ENCODE data around the gene POP4.
A peak's percentile ranks its signal among the peaks of the same experiment; 100 is the strongest.
"Not testable (repeated sequence)": the region's sequence is repeated elsewhere in the genome, so short reads cannot be mapped to it uniquely, and the experiment has no call there.

POP4 gene, protein sequence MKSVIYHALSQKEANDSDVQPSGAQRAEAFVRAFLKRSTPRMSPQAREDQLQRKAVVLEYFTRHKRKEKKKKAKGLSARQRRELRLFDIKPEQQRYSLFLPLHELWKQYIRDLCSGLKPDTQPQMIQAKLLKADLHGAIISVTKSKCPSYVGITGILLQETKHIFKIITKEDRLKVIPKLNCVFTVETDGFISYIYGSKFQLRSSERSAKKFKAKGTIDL

DNA sequence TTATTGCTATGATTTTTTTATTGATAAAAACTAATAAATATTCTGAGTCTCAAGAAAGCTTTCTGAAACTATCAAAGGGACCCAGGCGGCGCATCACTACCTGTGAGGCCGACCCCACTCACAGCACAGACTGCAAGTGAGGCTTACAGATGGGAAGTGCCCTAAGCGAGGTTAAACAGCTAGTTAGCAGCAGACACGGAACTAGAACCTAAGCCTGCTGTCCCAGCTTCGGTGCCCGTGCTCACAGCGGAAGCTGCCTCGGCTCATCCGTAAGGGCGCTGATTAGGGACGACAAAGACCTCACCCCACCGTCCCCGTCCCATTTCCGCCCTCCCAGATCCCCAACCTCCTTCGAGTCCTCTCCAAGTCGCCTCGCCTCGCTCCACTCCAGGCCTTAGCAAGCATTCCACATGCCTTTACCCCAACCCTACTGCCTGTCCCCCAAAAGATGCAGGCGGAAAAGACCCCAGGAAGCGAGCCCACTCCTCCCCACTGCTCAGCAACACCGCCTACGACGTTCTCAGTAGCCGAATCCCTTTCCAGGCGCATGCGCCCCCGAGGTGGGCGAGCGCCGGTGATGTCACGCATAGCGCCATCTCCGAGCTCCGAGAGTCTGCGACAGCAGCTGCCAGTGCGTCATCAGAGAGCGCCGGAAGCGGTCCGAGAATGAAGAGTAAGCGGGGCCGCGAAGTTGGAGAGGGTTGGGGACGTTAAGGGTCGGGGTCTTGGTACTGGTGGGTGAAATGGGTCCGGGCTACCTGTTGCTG lies at the start of gene POP4:
POP4 (plus strand) TSS at position 631 of the 767 bp plus-strand sequence; CDS start at position 667, 36 bp downstream.
- peak; percentile 89 for DNase-seq (ENCODE audit: low spot score)

DNA sequence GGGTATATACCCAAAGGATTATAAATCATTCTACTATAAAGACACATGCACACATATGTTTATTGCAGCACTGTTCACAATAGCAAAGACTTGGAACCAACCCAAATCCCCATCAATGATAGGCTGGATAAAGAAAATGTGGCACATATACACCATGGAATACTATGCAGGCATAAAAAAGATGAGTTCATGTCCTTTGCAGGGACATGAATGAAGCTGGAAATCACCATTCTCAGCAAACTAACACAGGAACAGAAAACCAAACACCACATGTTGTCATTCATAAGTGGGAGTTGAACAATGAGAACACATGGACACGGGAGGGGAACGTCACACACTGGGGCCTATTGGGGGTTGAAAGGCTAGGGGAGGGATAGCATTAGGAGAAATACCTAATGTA lies 47.0 kb upstream of the POP4 start:
- not testable (repeated sequence) for DNase-seq (ENCODE audit: low spot score)

DNA sequence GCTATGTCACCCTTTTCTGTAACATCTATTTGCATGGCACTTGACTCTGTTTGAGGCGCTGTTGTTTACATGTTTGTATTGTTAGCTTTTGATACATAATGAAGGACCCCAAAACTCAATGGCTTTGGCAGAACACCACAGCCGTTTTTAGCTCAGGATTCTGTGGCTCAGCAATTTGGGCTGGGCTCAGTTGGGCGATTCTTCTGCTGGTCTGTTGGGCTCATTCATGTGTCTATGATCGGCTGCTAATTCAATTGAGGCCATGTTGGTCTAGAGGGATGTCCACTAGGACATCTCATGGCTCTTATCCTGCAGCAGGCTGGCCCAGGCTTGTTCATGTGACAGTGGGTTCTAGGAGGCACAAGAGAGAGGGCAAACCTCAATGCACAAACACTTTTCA lies 46.3 kb upstream of the POP4 start:
- no peak for DNase-seq (ENCODE audit: low spot score)

DNA sequence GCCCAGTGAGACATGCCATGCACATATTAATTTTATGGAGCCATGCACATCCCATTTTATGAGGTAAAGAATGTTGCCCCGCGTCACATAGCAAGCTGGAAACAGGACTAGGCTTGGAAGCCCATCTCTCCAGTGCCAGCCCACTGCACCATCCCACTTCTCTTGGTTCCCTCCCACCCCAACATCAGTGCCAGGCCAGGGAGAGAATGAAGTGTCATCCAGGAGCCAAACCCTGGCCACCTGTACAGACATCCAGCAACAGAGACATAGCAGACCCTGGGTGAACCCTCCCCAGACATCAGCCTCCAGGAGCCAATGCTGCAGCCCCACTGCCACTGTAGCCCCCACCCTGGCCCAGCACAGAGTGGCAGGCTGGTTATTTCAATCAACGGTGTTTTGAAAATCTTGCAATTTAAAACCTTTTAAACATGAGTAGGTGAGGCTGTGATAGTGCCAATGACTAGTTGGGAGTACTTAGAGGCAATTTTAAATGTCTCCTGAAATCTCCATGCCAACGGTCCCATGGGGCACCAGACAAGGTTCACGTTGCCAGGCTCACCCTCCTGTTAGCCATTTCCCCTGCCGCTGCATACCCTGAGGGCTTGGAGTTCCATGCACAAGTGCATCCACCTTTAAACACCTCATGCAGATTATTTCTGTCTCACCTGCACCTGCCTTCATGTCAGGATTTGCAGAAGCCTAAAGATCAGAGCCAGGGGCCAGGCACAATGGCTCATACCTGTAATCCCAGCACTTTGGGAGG lies 45.6 kb upstream of the POP4 start:
- no peak for DNase-seq (ENCODE audit: low spot score)

DNA sequence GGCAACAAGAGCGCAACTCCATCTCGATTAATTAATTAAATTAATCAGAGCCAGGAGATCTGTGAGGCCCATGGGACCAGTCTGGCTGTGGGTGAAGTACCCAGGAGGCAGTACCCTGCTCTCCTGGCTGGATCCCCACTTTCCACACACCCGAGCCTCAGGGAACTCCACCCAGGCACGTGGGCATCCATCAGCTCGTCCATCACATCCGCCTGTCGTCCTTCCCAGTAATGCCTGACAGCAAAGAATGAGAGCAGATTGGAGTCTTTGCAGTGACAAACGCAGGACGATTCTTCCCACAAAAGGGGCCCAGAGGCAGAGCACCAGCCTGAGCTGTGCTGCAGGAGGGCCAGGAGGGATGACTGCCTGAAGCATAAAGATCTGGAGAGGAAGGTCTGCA lies 44.5 kb upstream of the POP4 start:
- DNase-seq (ENCODE audit: low spot score) = no peak

DNA sequence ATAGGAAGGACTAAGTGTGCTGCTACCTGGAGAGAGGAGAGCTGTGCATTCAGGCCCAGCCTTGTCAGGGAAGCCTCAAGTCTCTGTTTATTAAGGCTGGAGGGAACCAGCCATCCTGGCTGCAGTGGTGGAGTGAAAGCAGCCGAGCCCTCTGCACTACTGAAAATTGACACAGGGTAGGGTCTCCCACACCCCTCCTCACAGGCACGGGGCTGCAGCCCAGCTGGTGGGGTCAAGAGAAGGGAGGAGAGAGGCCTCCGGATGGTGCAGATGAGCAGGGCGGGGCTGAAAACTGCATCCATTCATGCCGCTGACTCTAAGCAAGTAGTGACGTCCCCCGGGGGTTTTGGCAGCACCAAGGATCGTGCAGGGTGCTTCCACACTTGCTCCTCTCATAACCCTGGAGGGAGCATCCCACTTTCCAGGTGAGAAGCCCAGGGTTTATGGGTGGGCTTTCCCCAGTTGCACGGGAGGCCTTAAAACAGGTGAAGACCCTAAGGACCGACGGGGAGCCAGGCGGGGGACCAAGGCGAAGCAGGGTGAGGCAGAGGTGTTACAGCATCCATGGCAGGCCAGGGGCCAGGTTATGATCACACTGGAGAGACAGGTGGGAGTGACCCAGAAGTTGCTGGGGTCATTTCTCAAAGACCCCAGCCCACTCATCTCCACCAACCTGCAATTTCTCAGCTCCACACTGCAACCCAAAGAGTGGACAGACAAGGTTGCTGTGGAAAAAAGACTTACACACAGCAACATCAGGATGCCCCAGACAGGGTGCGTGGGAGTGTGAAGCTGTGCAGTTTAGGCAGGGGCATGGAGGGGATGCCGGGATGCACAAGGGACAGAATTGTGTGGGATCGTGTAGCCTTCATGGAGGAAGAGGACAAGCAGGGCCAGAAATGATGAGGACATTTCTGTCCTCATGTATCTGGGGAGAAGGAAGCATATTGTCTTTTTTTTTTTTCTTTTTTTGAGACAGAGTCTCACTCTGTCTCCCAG lies 43.5 kb upstream of the POP4 start:
- no peak for DNase-seq (ENCODE audit: low spot score)

DNA sequence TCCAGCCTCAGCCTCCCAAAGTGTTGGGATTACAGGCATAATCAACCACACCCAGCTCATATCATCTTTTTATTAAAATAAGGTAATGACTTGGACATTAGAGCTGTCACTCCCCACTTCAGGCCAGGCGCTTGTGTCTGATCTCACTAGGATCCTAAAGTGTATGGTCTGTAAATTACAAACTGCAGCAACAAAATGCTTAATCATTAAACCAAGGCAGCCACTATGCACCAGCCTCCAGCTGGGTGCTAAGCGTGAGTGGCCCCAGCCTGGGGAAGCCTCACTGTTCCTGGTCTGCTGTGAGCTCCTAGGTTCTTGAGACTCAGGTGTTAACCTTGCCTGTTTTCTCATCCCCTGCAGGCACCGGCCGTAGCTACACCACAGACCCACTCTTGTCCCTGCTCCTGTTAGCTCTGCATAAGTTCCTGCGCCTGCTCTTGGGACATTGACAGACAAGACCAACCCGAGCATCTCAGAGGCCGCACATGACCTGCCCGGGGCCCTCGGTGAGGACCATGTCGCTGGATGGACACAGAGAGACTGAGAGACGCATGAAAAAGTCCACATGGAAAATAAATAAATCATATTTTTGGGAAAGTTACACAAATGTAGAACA lies 42.5 kb upstream of the POP4 start:
- no peak for DNase-seq (ENCODE audit: low spot score)

DNA sequence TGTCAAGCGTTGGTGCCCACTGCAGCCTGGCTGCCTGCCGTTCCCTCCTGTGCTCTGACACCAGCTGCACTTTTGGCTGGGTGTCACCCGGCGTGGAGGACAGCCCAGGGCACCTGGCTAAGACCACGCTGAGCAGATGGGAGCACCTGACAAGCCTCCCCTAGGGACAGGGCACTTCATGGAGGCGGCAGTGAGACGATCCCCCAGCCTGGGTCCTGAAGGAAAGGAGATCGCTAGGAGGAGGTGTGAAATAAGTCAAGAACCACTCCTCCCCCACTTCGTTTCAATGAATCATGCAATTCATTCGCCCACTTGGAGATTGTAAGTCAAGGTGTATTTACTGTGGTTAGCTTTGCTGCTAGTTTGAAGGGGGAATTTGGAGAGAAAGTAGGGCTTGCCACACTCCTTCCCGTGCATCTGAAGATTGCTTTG lies 41.5 kb upstream of the POP4 start:
- no peak for DNase-seq (ENCODE audit: low spot score)

DNA sequence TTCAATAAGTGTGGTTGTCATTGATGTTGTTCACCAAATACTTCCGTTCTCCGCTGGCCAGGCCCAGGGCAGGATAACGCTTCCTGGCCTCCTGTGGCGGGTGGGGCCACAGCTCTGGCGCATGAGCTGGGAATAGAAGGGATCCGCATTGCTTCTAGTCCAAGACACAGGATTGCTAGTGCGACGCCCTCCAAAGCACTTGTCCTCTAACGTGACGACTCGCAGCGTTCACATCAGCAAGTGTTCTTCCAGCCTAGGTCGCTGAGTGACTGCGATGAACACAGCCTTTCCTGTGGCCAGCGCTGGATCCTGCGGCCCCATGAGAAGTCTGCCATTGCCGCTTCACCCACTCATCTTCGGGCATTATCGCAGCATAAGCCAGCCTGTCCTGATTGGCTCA lies 40.9 kb upstream of the POP4 start:
- DNase-seq (ENCODE audit: low spot score) = no peak

DNA sequence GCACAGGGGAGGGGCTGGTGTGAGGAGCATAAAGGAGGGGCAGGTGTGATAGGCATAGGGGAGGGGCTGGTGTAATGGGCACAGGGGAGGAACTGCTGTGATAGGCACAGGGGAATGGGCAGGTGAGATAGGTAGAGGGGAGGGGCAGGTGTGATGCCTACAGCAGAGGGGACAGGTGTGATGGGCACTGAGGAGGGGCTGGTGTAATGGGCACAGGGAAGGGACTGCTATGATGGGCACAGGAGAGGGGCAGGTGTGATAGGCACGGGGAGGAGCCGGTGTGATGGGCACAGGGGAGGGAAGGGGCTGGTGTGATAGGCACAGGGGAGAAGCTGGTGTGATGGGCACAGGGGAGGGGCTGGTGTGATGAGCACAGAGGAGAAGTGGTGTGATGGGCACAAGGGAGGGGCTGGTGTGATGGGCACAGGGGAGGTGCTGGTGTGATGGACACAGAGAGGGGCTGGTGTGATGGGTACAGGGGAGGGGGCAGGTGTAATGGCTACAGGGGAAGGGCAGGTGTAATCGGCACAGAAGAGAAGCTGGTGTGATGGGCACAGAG lies 39.5 kb upstream of the POP4 start:
- DNase-seq (ENCODE audit: low spot score) = no peak

DNA sequence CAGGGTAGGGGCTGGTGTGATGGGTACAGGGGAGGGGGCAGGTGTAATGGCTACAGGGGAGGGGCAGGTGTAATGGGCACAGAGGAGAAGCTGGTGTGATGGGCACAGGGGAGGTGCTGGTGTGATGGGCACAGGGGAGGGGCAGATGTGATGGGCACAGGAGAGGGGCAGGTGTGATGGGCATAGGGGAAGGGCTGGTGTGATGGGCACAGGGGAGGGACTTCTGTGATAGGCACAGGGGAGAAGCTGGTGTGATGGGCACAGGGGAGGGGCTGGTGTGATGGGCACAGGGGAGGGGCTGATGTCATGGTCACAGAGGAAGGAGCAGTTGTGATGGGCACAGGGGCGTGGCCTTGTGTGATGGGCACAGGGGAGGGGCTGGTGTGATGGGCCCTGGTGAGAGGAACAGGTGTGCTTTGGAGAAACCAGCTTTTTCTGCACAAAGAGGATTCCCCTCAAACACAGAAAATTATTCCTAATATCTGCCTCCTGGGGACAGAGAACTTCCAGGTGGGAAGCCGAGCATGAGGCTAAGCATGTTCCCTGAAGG lies 38.6 kb upstream of the POP4 start:
- DNase-seq (ENCODE audit: low spot score) = no peak

DNA sequence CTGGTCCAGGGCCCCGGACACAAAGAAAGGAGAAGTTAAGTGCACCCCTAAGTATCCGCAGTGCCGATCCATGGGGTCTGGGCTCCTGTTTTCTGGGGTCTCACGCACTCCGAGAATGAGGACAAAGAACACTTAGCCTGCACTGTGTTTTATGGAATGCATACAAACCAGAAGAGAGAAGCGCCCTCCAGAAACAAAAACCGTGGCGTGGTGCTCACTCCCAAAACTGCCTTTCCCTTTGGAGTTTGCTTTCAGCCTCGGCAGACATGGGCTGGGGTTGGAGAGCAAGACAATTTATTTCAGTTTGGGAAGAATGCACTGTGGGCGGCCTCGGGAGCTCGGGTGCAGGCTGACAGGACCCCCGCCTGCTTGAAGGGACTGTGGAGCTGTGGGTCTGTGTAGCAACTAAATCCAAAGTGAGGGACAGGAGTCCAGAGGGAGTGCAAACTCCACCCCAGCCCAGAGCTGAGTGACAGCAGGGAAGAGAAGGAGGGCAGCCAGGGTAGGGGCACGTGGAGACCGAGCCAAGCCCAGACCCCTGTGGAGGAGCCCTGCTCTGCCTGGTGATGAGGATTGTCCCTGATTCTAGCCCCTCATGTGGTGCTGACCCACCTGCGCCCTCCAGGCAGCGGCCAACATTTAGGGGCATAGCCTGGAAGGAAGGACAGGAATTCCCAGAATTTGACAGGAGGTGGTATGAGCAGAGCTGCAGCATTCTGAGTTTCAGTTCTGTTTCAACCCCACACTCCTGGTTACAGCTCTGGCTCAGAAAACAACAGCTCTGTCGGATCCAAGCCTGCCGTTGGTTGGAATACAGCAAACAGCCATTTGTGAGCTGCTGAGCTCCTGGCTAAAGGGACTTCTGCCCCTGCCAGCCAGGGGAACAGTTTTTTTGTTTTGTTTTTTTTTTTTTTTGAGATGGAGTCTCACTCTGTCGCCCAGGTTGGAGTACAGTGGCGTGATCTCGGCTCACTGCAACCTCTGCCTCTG lies 37.8 kb upstream of the POP4 start:
- no peak for DNase-seq (ENCODE audit: low spot score)

DNA sequence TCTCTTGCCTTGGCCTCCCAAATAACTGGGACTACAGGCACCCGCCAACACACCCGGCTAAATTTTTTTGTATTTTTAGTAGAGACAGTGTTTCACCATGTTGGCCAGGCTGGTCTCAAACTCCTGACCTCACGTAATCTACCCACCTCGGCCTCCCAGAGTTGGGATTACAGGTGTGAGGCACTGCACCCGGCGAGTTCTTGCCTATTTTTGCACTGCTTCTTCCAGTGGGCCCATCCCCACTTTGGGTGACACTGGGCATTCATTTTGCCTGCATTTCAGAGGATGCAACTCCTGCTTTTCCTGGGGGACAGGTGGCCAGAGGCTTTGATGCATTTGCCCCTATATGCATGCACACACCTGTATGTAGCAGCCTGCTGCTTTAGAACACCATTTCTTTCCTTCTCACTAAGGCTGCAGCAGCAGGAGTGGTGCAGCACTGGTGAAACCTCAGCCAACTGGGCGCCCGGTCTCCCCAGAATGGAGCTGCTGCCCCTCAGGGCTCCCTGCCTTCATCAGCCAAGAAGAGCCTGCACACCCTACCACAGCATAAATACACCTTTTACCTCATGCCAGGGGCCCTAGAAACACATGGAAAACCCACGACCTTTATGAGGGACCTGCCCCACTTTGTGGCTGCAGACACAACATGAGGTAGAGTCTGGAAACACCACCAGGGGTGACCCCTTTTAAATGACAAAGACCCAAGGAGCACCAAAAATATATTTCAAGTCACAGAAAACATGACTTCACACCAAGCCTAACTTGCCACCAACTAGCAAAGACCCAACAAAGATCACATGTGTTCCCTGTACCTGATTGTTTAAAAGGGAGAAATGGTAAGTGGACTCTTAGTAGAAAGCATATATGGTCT lies 36.8 kb upstream of the POP4 start:
- no peak for DNase-seq (ENCODE audit: low spot score)

DNA sequence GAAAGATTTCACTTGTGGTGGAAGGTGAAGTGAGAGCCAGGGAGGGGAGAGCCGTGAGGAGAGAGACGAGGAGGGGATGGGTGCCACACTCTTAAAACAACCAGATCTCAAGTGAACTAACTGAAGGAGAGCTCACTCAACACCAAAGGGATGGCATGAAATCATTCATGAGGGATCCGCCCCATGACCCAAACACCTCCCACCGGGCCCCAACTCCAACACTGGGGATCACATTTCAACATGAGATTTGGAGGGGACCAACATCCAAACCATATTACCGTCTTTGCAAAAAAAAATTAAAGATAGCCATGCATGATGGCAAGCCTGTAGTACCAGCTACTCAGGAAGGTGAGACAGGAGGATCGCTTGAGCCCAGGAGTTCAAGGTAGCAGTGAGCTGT lies 34.9 kb upstream of the POP4 start:
- DNase-seq (ENCODE audit: low spot score) = no peak

DNA sequence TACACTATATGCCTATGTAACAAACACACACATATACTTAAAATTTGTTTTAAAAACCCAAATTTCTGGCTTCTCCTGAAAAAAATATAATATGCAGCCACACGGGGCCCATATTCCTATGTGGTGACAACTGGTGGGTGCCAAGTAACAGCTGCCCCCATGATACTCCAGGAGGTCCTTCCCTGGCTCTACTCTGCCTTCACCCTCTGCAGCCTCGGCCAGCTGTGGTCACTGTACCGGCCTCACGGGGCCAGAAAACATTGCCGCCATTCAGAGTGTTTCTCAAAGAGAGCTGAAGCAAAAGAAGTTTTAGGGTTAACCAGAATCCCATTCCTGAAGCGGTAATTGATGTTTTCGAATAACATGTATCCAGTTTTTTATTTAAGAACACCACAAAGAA lies 32.6 kb upstream of the POP4 start:
- no peak for DNase-seq (ENCODE audit: low spot score)

DNA sequence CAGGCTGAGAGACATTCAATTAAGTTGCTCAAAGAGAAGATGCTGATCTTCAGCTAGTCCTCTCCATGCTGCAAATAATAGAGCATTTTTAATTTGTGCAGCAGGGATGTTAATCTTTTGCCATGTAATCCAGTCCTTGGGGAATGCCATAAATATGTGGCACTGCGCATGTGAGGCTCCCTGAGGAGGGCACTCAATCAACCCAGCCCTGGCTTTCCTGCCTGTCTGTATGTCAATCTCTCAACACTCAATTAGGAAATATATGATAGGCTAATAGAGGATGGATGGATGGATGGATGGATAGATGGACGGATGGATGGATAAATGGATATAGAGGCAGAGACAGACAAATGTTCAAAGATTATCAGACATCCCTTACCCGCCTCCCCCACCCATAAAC lies 31.6 kb upstream of the POP4 start:
- no peak for DNase-seq (ENCODE audit: low spot score)

DNA sequence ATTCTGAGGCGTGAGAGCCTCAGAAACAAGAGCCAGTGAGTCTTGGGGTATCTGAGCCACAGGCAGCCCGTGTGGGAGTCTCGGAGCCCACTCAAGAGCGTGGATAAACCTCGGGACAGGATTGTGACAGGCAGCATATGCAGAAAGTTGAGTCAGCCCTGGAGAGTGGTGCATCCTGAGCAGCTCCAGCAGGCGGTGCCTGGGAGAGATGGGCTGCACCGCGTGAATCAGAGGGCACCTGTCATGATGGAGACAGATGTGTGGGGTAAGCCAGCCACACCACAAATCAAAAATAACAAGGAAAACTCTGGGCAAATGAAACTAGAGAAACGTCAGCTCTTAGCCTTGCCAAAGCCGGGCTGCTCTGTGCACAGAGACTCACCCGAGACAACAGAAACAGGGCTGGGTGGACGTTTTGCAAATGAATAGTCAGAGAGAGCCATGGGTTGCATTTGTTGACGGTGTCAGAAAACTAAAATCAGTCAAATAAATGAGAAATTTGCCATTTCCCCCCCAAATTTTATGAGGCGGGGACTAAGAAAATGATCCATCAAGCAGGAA lies 30.0 kb upstream of the POP4 start:
- no peak for DNase-seq (ENCODE audit: low spot score)
